HG02884 (cell line): Measurements from ENCODE around the gene FSIP1.

Source experiments
- ATAC-seq: cut with Tn5 transposase; IDR thresholded peaks from one replicate; pipeline ENCODE4 v1.9.1; 2021; ENCODE audit warnings: mild to moderate bottlenecking, moderate library complexity; ENCODE audit not compliant: unreplicated experiment

Gene FSIP1

GRCh38 chr15:39767921-39768320 is 14.7 kb downstream of the FSIP1 start:
- ATAC-seq = no peak

- ATAC-seq = no peak
Observed at GRCh38 chr15:39761006-39761405, 21.6 kb downstream of the FSIP1 start.

GRCh38 chr15:39756806-39757522 is 25.7 kb downstream of the FSIP1 start:
- no peak for ATAC-seq

GRCh38 chr15:39752991-39753390 is 29.6 kb downstream of the FSIP1 start:
- no peak for ATAC-seq

- no peak for ATAC-seq
Observed at GRCh38 chr15:39752246-39752645, 30.4 kb downstream of the FSIP1 start.

- ATAC-seq = no peak
Observed at GRCh38 chr15:39748276-39748675, 34.4 kb downstream of the FSIP1 start.

- no peak for ATAC-seq
Observed at GRCh38 chr15:39747326-39747725, 35.3 kb downstream of the FSIP1 start.

- ATAC-seq = no peak
Observed at GRCh38 chr15:39746714-39747276, 35.8 kb downstream of the FSIP1 start.

- no peak for ATAC-seq
Observed at GRCh38 chr15:39746176-39746575, 36.5 kb downstream of the FSIP1 start.

- no peak for ATAC-seq
Observed at GRCh38 chr15:39745415-39745814, 37.2 kb downstream of the FSIP1 start.

- ATAC-seq = no peak
Observed at GRCh38 chr15:39744334-39745103, 38.1 kb downstream of the FSIP1 start.

- no peak for ATAC-seq
Observed at GRCh38 chr15:39743611-39744010, 39.0 kb downstream of the FSIP1 start.

GRCh38 chr15:39741258-39741657 is 41.4 kb downstream of the FSIP1 start:
- ATAC-seq = no peak

- ATAC-seq = no peak
Observed at GRCh38 chr15:39738998-39739397, 43.6 kb downstream of the FSIP1 start.

GRCh38 chr15:39737196-39737550 is 45.5 kb downstream of the FSIP1 start:
- no peak for ATAC-seq

- ATAC-seq = no peak
Observed at GRCh38 chr15:39736412-39737195, 46.0 kb downstream of the FSIP1 start.

- ATAC-seq = no peak
Observed at GRCh38 chr15:39735120-39735717, 47.4 kb downstream of the FSIP1 start.

- ATAC-seq = no peak
Observed at GRCh38 chr15:39731266-39731665, 51.4 kb downstream of the FSIP1 start.

GRCh38 chr15:39730552-39730951 is 52.1 kb downstream of the FSIP1 start:
- ATAC-seq = no peak

GRCh38 chr15:39729500-39729899 is 53.1 kb downstream of the FSIP1 start:
- no peak for ATAC-seq

- no peak for ATAC-seq
Observed at GRCh38 chr15:39728845-39729244, 53.8 kb downstream of the FSIP1 start.
